VCaP (cell line): ENCODE measurements around the gene ERC1.

Experiments used
- H3K27ac ChIP-seq: fragments of 450-650 bp; 2 replicates; pipeline ENCODE4 v1.5.1; 2017
- CTCF ChIP-seq: fragments of 450-650 bp; conservative IDR thresholded peaks from 2 replicates; pipeline ENCODE4 v1.5.1; 2017; ENCODE audit warnings: mild to moderate bottlenecking, moderate library complexity

The ERC1 gene

GRCh38 chr12:1463073-1463905, 472.3 kb downstream of the ERC1 start:
- H3K27ac ChIP-seq, result no peak overlapping the region
- TF ChIP-seq CTCF, result no peak

GRCh38 chr12:1464925-1465324, 473.9 kb downstream of the ERC1 start:
- H3K27ac ChIP-seq, result no peak overlapping the region
- no peak for TF ChIP-seq CTCF

DNA sequence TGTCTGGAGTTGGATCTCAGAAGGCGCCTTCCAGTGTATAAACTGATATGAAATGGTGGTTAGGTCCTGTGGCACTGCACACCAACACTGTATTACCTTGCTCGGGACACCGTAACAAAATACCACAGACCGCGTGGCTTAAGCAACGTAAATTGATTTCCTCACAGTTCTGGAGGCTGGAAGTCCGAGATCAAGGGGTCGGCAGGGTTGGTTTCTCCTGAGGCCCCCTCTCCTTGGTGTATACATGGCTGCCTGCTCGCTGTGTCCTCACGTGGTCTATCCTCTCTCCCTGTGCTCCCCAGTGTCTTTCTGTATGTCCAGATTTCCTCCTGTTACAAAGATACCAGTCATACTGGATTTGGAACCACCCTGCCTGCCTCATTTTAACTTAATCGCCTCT, 475.0 kb downstream of the ERC1 start:
- no peak overlapping the region for H3K27ac ChIP-seq
- no peak for TF ChIP-seq CTCF

DNA sequence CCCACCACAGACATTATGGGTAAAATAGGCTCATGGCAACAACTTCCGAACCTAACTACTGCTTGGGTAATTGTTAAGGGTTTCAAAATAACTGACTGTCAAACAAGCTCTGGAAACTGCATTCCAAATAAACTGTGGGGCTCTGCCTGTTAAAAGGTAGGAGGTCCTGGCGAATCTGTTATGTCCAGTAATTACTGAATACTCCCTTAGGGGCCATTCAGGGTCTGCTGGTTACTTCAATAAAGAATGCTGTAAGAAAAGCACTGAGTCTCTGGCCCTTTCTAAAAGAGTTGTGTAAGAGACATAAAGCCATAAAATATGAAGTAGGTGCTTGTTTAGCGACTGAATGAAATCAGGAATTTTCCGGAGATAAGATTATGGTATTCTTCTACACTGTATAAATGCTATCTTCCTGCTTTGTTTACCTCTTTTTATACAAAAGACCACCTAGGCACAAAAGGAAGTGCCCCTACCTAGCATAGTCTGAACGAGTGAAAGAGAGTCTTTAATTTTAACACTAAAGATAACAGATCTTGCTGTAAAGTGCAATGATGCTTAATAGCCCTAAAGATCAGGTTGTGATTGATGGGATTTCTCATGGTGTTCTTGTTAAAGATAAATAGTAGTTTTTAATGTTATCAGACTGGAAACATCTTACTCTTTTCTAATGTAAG, 475.6 kb downstream of the ERC1 start:
- no peak overlapping the region for H3K27ac ChIP-seq
- TF ChIP-seq CTCF, result no peak

- H3K27ac ChIP-seq, result no peak overlapping the region
- no peak for TF ChIP-seq CTCF
Observed at GRCh38 chr12:1467710-1468109, 476.7 kb downstream of the ERC1 start.

GRCh38 chr12:1469070-1469469, 478.0 kb downstream of the ERC1 start:
- H3K27ac ChIP-seq, result no peak overlapping the region
- no peak for TF ChIP-seq CTCF

- TF ChIP-seq CTCF, result no peak
- H3K27ac ChIP-seq, result no peak overlapping the region
Observed at GRCh38 chr12:1470051-1470450, 479.0 kb downstream of the ERC1 start.
